IMR-90 (cell line): Measurements from ENCODE around the gene TIMM44.

Experiments
- CTCF ChIP-seq: conservative IDR thresholded peaks from 2 replicates; pipeline ENCODE4 v1.5.1; 2012; ENCODE audit warnings: mild to moderate bottlenecking, low read depth, low read length, improper control_type of control experiment
- NFE2L2 ChIP-seq: fragments of 150-350 bp; IDR thresholded peaks from 2 replicates; pipeline ENCODE4 v1.6.1; 2016; ENCODE audit warnings: low read depth, mild to moderate bottlenecking, low read length
- POLR2A ChIP-seq: IDR thresholded peaks from 2 replicates; pipeline ENCODE4 v1.6.1; 2012; ENCODE audit warnings: mild to moderate bottlenecking, low read depth, low read length
- RFX5 ChIP-seq: IDR thresholded peaks from 2 replicates; pipeline ENCODE4 v1.8.0; 2012; ENCODE audit warnings: low read depth, mild to moderate bottlenecking, low read length, moderate library complexity

GRCh38 chr19:7959211-7959610, 15.7 kb upstream of the TIMM44 start:
- TF ChIP-seq NFE2L2 (no peak), CTCF (no peak), RFX5 (no peak), POLR2A (no peak)
